Endothelial cell of umbilical vein (primary cell): ENCODE measurements around the gene TMEM145.

Source experiments
- CTCF ChIP-seq, 2 donors: IDR thresholded peaks; 1 replicate in 1 of 2; 2 replicates in 1 of 2; pipeline ENCODE4 v1.5.1; 2011; ENCODE audit warnings: low read length in 2 of 2, mild to moderate bottlenecking in 2 of 2, moderate library complexity in 2 of 2, control low read depth in 1 of 2, inconsistent platforms in 1 of 2, low read depth in 1 of 2; ENCODE audit not compliant: insufficient read depth in 1 of 2; ENCODE audit errors: extremely low read depth in 1 of 2
- TF ChIP-seq, protein P1 (sequence below): IDR thresholded peaks from 2 replicates; pipeline ENCODE4 v1.6.1; 2011; ENCODE audit not compliant: insufficient read depth, insufficient read length

- TF ChIP-seq CTCF (IDR thresholded peaks at IDR 0.05; ENCODE audit: extremely low read depth in 1 of 2, insufficient read depth in 1 of 2, low read depth in 1 of 2, low read length in 2 of 2), result no peak
- TF ChIP-seq, protein P1, sequence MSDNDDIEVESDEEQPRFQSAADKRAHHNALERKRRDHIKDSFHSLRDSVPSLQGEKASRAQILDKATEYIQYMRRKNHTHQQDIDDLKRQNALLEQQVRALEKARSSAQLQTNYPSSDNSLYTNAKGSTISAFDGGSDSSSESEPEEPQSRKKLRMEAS, result no peak
These were observed 25.3 kb upstream of the TMEM145 start for GRCh38 chr19:42287827-42288107.
